Spleen (tissue), 7 donors: Measurements from ENCODE around the gene SLC35C1.

Experiments used
- POLR2A ChIP-seq, 3 donors: fragments of 450-650 bp; IDR thresholded peaks; one replicate each; pipeline ENCODE4 v1.5.1; 2017; ENCODE audit warnings: antibody characterized with exemption in 3 of 3, mild to moderate bottlenecking in 1 of 3
- POLR2AphosphoS5 ChIP-seq, 3 donors: sonication (generic); formaldehyde crosslinking; IDR thresholded peaks; one replicate each; pipeline ENCODE4 v1.5.1; 2017; ENCODE audit warnings: antibody characterized with exemption in 3 of 3
- TF ChIP-seq, protein P1 (sequence below), 11 experiments: fragments of 200-600 bp in 7 of 11; fragments of 450-650 bp in 4 of 11; sonication (generic) in 4 of 11; IDR thresholded peaks in 8 of 11; conservative IDR thresholded peaks in 3 of 11; 1 replicate in 7 of 11; 2 replicates in 4 of 11; pipeline versions ENCODE4 v1.4.0 to v1.8.0; 2016 to 2021; ENCODE audit warnings: antibody characterized with exemption in 11 of 11, inconsistent platforms in 4 of 11, mild to moderate bottlenecking in 1 of 11
- donor health status: DM: no; HTN: no; CAD: no; lungs with moderate emphysema.
- donor health status: DM: no; HTN: no; CAD: no.
- donor health status: DM: no; HTN: no; CAD: no.

DNA sequence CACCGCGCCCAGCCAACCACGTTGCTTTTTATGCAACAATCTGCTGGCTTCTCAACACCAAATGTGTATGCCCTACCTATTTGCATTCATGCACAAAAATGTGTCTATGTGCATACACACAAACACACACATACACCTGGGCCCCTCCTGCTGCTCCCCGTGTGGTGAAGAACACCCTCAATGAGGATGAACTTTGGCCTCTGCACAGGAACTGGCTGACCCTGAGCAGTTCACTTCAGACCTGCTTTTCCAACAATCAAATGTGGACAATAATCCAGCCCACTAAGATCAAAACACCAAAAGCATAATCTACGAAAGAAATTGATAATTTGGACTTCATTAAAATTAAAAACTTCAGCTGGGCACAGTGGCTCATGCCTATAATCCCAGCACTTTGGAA, 25.3 kb upstream of the SLC35C1 start:
- TF ChIP-seq POLR2A (IDR thresholded peaks at IDR 0.05) (no peak), POLR2AphosphoS5 (IDR thresholded peaks at IDR 0.05) (no peak)
- TF ChIP-seq, protein P1, sequence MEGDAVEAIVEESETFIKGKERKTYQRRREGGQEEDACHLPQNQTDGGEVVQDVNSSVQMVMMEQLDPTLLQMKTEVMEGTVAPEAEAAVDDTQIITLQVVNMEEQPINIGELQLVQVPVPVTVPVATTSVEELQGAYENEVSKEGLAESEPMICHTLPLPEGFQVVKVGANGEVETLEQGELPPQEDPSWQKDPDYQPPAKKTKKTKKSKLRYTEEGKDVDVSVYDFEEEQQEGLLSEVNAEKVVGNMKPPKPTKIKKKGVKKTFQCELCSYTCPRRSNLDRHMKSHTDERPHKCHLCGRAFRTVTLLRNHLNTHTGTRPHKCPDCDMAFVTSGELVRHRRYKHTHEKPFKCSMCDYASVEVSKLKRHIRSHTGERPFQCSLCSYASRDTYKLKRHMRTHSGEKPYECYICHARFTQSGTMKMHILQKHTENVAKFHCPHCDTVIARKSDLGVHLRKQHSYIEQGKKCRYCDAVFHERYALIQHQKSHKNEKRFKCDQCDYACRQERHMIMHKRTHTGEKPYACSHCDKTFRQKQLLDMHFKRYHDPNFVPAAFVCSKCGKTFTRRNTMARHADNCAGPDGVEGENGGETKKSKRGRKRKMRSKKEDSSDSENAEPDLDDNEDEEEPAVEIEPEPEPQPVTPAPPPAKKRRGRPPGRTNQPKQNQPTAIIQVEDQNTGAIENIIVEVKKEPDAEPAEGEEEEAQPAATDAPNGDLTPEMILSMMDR (IDR thresholded peaks at IDR 0.05 in 8 of 11, conservative IDR thresholded peaks at IDR 0.05 in 3 of 11): no peak
